GM20000 (cell line): Measurements from ENCODE around the gene ATG2A.
A peak's percentile ranks its signal among the peaks of the same experiment; 100 is the strongest.

ENCODE experiments used
- DNase-seq: peaks from one replicate; pipeline ENCODE4 v3.0.0; 2012; ENCODE audit warnings: low spot score
- TF ChIP-seq, protein P1 (sequence below): IDR thresholded peaks from 2 replicates; pipeline ENCODE4 v1.5.1; 2012; ENCODE audit warnings: mild to moderate bottlenecking, control low read depth; ENCODE audit errors: extremely low read depth, missing control alignments

Gene ATG2A

DNA sequence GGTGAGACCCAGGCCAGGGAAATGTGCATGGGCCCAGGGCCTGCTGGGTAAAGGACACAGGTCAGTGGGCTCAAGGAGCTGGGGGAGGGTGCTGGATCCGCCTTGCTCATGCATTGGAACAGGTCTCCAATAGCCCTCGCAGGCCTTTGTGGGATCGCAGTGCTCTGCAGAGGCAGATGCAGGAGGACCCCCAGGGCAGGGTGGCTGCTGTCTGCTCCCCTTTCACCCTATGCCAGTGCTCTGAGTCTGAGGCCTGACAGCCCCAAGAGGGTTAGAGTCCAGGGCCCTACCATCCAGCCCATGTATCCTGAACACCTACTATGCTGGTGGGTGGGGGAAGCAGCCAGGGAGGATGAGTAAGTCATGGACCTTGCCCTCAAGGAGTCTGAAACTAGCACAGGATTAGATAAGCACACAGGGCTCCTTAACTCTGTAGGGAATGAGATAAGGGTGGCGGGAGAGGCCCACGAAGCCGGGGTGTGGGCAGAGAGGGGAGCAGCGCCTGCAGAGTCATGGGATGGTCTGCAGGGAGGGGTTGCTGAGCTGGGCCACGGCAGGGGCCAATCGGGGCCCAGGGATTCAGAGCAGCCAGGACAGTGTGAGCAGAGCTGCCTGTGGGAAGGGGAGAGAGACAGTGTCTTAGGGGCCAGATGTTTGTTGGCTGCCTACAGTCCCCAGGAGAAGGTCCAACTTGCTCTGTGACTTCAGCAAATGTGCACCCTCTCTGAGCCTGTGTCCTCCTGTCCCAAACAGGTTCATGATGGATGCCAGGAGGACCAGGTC is 28.1 kb downstream of the ATG2A start:
- TF ChIP-seq, protein P1, sequence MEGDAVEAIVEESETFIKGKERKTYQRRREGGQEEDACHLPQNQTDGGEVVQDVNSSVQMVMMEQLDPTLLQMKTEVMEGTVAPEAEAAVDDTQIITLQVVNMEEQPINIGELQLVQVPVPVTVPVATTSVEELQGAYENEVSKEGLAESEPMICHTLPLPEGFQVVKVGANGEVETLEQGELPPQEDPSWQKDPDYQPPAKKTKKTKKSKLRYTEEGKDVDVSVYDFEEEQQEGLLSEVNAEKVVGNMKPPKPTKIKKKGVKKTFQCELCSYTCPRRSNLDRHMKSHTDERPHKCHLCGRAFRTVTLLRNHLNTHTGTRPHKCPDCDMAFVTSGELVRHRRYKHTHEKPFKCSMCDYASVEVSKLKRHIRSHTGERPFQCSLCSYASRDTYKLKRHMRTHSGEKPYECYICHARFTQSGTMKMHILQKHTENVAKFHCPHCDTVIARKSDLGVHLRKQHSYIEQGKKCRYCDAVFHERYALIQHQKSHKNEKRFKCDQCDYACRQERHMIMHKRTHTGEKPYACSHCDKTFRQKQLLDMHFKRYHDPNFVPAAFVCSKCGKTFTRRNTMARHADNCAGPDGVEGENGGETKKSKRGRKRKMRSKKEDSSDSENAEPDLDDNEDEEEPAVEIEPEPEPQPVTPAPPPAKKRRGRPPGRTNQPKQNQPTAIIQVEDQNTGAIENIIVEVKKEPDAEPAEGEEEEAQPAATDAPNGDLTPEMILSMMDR = no peak
- no peak for DNase-seq

DNA sequence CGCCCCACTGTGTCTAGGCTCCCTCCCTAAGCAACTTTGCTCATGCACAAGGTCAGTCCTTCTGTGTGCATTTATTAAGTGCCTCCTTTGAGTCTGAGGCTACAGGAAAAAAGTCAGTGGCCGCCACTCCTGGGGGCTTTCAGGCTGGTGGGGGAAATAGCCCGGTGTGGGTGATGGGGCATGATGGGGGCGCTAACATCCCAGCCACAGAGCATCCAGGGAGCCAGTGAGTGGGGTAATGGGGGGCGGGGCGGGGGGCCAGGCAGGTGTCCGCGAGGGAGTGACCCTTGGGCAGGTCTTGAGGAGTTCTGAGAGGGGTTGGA is 28.6 kb downstream of the ATG2A start:
- DNase-seq = no peak
- TF ChIP-seq, protein P1 = no peak

DNA sequence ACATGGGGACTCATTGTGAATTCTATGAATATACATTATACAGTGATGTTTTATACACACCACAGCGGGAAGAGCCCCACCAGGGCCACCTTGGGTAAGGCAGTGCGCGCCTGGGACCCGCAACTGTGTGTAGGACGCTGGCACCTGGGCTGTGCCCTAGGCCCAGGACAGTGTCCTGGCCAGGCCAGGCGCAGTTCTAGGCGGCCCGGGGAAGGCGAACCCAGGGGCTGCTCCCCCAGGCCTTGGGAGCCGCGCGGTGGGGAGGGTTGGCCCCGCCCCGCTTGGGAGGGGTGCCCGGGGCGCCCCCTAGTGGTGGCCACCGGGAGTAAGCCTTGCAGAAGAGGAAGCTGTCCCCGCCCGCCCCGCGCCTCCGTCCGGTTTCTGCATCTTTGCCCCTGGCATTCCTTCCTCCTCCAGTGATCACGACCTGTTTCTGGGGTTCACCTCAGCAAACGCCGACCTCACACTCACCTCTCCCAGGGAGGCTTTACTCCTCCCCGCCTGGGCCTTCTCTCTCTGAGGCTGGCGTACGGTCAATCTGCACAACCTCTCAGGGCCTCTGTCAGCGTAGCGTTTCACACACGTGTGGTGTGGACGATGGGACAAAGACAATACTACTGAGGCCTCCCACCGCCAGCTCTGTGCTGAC is 29.1 kb downstream of the ATG2A start:
- peak; percentile 91 for DNase-seq
- TF ChIP-seq, protein P1 = peak; percentile 68

DNA sequence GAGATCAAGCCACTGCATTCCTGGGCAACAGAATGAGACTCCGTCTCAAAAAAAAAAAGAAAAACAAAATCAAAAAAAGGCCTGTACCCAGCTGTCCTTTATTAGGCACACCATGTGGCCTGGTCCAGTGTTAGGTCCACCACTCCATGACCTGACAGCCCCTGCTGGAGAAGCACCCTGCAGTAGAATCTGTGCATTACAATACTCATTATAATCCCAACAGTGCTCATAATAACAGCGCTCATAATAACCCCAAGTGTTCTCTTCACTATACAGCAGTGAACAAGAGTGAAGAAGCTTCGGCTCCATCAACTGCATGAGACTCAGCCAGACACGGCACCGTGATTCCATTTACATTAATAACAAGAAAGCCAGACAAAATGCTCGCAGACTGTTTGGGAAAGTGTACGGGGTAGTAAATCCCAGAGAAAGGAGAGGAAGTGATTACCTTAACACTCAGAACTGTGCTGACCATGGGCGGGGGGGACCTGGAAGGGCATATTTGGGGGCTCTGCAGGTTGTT is 29.7 kb downstream of the ATG2A start:
- no peak for DNase-seq
- TF ChIP-seq, protein P1 = no peak

DNA sequence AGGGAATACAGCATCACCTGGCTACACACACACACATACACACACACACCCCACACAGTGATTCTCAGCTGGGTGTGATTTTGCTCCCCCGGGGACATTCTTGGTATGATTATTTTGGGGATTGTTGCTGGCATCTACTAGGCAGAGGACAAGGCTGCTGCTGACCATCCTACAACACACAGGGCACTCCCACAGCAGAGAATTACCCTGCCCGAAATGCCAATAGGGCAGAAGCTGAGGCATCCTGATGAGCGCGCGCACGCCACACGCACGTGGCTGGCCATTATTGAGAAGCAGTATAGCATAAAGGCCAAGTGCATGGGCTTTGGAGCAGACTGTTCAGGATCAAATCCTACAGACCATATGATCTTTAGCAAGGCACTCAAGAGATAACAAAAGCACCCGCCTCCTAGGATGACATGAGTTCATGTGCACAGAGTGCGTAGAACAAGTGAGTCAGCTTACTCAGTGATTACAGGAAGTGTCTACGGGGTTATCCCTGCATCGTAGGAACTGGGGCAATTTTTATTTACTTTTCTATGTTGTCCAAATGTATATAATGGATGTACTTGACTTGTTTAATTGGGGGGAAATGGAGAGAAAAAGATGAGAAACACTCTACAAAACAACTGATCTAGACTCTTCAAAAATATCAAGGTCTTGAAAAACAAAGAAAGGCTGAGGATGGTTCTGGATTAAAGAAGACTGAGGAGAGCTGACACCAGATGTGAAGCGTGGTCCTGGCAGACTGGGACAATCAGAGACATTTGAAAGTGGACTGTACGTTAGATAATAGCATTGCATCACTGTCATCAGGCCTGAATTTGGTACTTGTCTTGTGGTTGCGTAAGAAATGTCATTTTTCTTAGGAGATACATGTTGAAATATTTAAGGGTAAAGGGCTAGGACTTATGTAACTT is 31.4 kb downstream of the ATG2A start:
- TF ChIP-seq, protein P1 = no peak
- no peak for DNase-seq

DNA sequence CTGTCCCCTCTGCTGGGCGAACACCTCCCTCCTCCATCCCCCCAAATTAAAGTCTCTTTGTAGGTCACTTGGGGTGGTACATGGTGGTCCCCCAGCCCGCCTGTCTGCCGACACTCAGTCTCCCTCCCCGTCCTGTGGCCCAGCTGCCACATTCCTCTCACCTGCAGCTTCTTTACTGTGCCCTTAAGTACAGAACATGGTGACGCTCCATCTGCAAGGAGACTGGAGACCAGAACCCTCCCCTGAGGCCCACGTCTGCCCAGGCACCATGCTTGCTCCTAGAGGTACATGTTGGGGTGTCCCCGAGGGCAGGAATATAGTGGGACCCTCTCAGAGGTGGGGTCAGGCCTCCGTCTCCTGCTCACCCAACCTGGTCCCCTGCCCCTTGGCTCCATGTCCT is 33.0 kb downstream of the ATG2A start:
- TF ChIP-seq, protein P1 = no peak
- DNase-seq = no peak
